HepG2 (cell line): ENCODE measurements around the gene PPM1G. TPM values are rescaled to one million over a fixed set of nuclear protein-coding genes. Genes with fewer than 3 reads are reported as not detected.

Experiments
- ARNTL ChIP-seq: sonication (generic); formaldehyde crosslinking; IDR thresholded peaks from 2 replicates; pipeline ENCODE4 v1.4.0; 2020; ENCODE audit warnings: mild to moderate bottlenecking, missing genetic modification reagents
- ATF5 ChIP-seq: sonication (generic); formaldehyde crosslinking; IDR thresholded peaks from 2 replicates; pipeline ENCODE4 v1.4.0; 2020; ENCODE audit warnings: mild to moderate bottlenecking, low read depth, missing genetic modification reagents
- CERS6 ChIP-seq: sonication (generic); formaldehyde crosslinking; IDR thresholded peaks from 2 replicates; pipeline ENCODE4 v1.5.0; 2020; ENCODE audit warnings: missing genetic modification reagents
- DPF2 ChIP-seq: sonication (generic); formaldehyde crosslinking; IDR thresholded peaks from 2 replicates; pipeline ENCODE4 v1.4.0; 2020; ENCODE audit warnings: mild to moderate bottlenecking, low read depth, missing genetic modification reagents, borderline replicate concordance
- EZH2 ChIP-seq: conservative IDR thresholded peaks from 2 replicates; pipeline ENCODE4 v1.6.1; 2012; ENCODE audit warnings: mild to moderate bottlenecking, low read depth, low read length, moderate library complexity
- GFI1 ChIP-seq: sonication (generic); formaldehyde crosslinking; IDR thresholded peaks from 2 replicates; pipeline ENCODE4 v1.5.0; 2020; ENCODE audit warnings: missing genetic modification reagents, mild to moderate bottlenecking, borderline replicate concordance
- JARID2 ChIP-seq: sonication (generic); formaldehyde crosslinking; IDR thresholded peaks from 2 replicates; pipeline ENCODE4 v1.8.1; 2023; ENCODE audit warnings: missing genetic modification reagents, inconsistent platforms; ENCODE audit not compliant: insufficient replicate concordance
- MED8 ChIP-seq: sonication (generic); formaldehyde crosslinking; IDR thresholded peaks from 2 replicates; pipeline ENCODE4 v1.8.1; 2023; ENCODE audit warnings: mild to moderate bottlenecking, missing genetic modification reagents; ENCODE audit not compliant: insufficient replicate concordance
- MLX ChIP-seq: IDR thresholded peaks from 2 replicates; pipeline ENCODE4 v1.6.1; 2016
- RELA ChIP-seq: sonication (generic); formaldehyde crosslinking; IDR thresholded peaks from 2 replicates; pipeline ENCODE4 v1.4.0; 2020; ENCODE audit warnings: missing genetic modification reagents
- RXRA ChIP-seq: sonication (generic); formaldehyde crosslinking; IDR thresholded peaks from 2 replicates; pipeline ENCODE4 v1.5.1; 2020; ENCODE audit warnings: missing genetic modification reagents
- SKIL ChIP-seq: sonication (generic); formaldehyde crosslinking; IDR thresholded peaks from 2 replicates; pipeline ENCODE4 v1.8.0; 2022; ENCODE audit warnings: missing genetic modification reagents, mild to moderate bottlenecking, moderate library complexity, borderline replicate concordance
- SRSF1 ChIP-seq: fragments of 200-400 bp; formaldehyde crosslinking; optimal IDR thresholded peaks from 2 replicates; pipeline ENCODE3; 2017; ENCODE audit warnings: mild to moderate bottlenecking, low read depth, low read length, moderate library complexity
- SRY ChIP-seq: sonication (generic); formaldehyde crosslinking; IDR thresholded peaks from 2 replicates; pipeline ENCODE4 v1.8.0; 2022; ENCODE audit warnings: mild to moderate bottlenecking, missing genetic modification reagents
- STAG1 ChIP-seq: sonication (generic); formaldehyde crosslinking; IDR thresholded peaks from 2 replicates; pipeline ENCODE4 v1.4.0; 2020; ENCODE audit warnings: missing genetic modification reagents
- TRIM24 ChIP-seq: sonication (generic); formaldehyde crosslinking; IDR thresholded peaks from 2 replicates; pipeline ENCODE4 v1.8.0; 2022; ENCODE audit warnings: mild to moderate bottlenecking, missing genetic modification reagents
- ZBTB20 ChIP-seq: sonication (generic); formaldehyde crosslinking; IDR thresholded peaks from 2 replicates; pipeline ENCODE4 v1.8.1; 2023; ENCODE audit warnings: missing genetic modification reagents, low read depth, mild to moderate bottlenecking, borderline replicate concordance
- ZBTB21 ChIP-seq: sonication (generic); formaldehyde crosslinking; IDR thresholded peaks from 2 replicates; pipeline ENCODE4 v1.4.0; 2020; ENCODE audit warnings: missing genetic modification reagents
- ZBTB7A ChIP-seq: sonication (generic); formaldehyde crosslinking; IDR thresholded peaks from 2 replicates; pipeline ENCODE4 v1.8.0; 2022; ENCODE audit warnings: mild to moderate bottlenecking, missing genetic modification reagents
- ZFP36L1 ChIP-seq: sonication (generic); formaldehyde crosslinking; IDR thresholded peaks from 2 replicates; pipeline ENCODE4 v1.8.0; 2022; ENCODE audit warnings: mild to moderate bottlenecking, missing genetic modification reagents, moderate library complexity
- ZKSCAN5 ChIP-seq: sonication (generic); formaldehyde crosslinking; IDR thresholded peaks from 2 replicates; pipeline ENCODE4 v1.5.1; 2020; ENCODE audit warnings: mild to moderate bottlenecking, missing genetic modification reagents
- ZNF513 ChIP-seq: sonication (generic); formaldehyde crosslinking; conservative IDR thresholded peaks from 2 replicates; pipeline ENCODE4 v1.5.0; 2020; ENCODE audit warnings: missing genetic modification reagents
- ZNF572 ChIP-seq: sonication (generic); formaldehyde crosslinking; IDR thresholded peaks from 2 replicates; pipeline ENCODE4 v1.5.1; 2020; ENCODE audit warnings: mild to moderate bottlenecking, missing genetic modification reagents
- ZNF615 ChIP-seq: sonication (generic); formaldehyde crosslinking; IDR thresholded peaks from 2 replicates; pipeline ENCODE4 v1.5.0; 2020; ENCODE audit warnings: mild to moderate bottlenecking, missing genetic modification reagents, borderline replicate concordance
- polyA plus RNA-seq, 8 experiments: library from polyadenylated mRNA; depleted of rRNA in 3 of 8; stranded (reverse) in 7 of 8; unstranded in 1 of 8; fragments of >200 nt; fragmentation: Illumina TruSeq in 4 of 8; extraction: Trizol in 4 of 8; gene quantifications; 2 replicates each; pipeline versions ENCODE4 v1.2.1 to v1.2.3, GENCODE V29; 2011 to 2016; ENCODE audit warnings: low read depth in 4 of 8, missing spikeins in 1 of 8, mixed read lengths in 1 of 8; ENCODE audit not compliant: insufficient read depth in 1 of 8
- total RNA-seq, 5 experiments: library from RNA; depleted of rRNA; stranded (reverse); fragments of >200 nt; fragmentation: Illumina TruSeq; extraction: Trizol; gene quantifications; 2 replicates each; pipeline ENCODE4 v1.2.3, GENCODE V29; 2016; ENCODE audit warnings: low read depth in 1 of 5

Gene PPM1G
- total and polyA plus RNA-seq, 2 of the 13 experiments (the other 11 are each of a cell fraction or from before 2014, with no cell fraction given), result 58.2 to 213 TPM

- TF ChIP-seq ARNTL (0 out of 2 replicates have a peak, but pooled peaks have one; percentile 16), ZKSCAN5 (CRISPR knock-in tag) (no peak), SKIL (CRISPR knock-in tag) (0 out of 2 replicates have a peak, but pooled peaks have one; percentile 34), RELA (no peak), MLX (CRISPR knock-in tag) (no peak), STAG1 (CRISPR knock-in tag) (no peak), MED8 (CRISPR knock-in tag) (no peak), RXRA (peak; percentile 11; the same call in 1 of the 2 replicates), EZH2 (no peak), ZNF572 (CRISPR knock-in tag) (0 out of 2 replicates have a peak, but pooled peaks have one; percentile 25), ATF5 (no peak), SRSF1 (no peak), ZBTB21 (no peak), CERS6 (no peak), JARID2 (peak; percentile 43), GFI1 (CRISPR knock-in tag) (0 out of 2 replicates have a peak, but pooled peaks have one; percentile 62), TRIM24 (no peak), ZBTB20 (CRISPR knock-in tag) (peak; percentile 24; the same call in 1 of the 2 replicates), ZNF615 (peak; percentile 82; the same call in 1 of the 2 replicates), ZBTB7A (CRISPR knock-in tag) (no peak; the same call in 1 of the 2 replicates), DPF2 (CRISPR knock-in tag) (no peak), ZNF513 (CRISPR knock-in tag) (no peak), ZFP36L1 (CRISPR knock-in tag) (no peak), SRY (CRISPR knock-in tag) (0 out of 2 replicates have a peak, but pooled peaks have one; percentile 4)
These were observed 630 bp downstream of the PPM1G start (continued) for GRCh38 chr2:27408601-27409320.
